K562 (cell line): ENCODE results near the gene TPRG1L. TPM values are rescaled to one million over a fixed set of nuclear protein-coding genes. Genes with fewer than 3 reads are reported as not detected.

Experiments used
- ATAC-seq: fragments of 200-7000 bp; cut with Tn5 transposase; 3 replicates; pipeline ENCODE4 v1.9.1; 2020; ENCODE audit warnings: moderate library complexity
- Bru-seq: library from RNA; stranded (reverse); fragments of 400-500 nt; gene quantifications from one replicate; lab custom pipeline; 2021; lab: Mats Ljungman, UMichigan
- BruChase-seq, 2 experiments: library from RNA; stranded (reverse); fragments of 400-500 nt; gene quantifications; one replicate each; lab custom pipeline; 2021; lab: Mats Ljungman, UMichigan
- BruUV-seq: library from RNA; stranded (reverse); fragments of 400-500 nt; replicated peaks from 2 replicates; lab custom pipeline; 2021; lab: Mats Ljungman, UMichigan
- CTCF ChIA-PET: fragments of 300-600 bp; formaldehyde crosslinking; extraction: SDS; loops from one replicate; lab custom pipeline; 2021; ENCODE audit warnings: low intra/inter-chr PET ratio; lab: Yijun Ruan, JAX
- POLR2A ChIA-PET: fragments of 300-600, 350-650 bp; sonication (Branson Sonifier 250); formaldehyde crosslinking; extraction: SDS; loops from one replicate; lab custom pipeline; 2021; ENCODE audit warnings: antibody characterized with exemption, inconsistent platforms; lab: Yijun Ruan, JAX
- DNase-seq, 4 experiments: peaks; one replicate each; pipeline versions ENCODE4 v3.0.0 to v3.0.0-alpha.2; 2011 to 2018; ENCODE audit warnings: low spot score in 3 of 4, mixed read lengths in 3 of 4; ENCODE audit errors: extremely low read depth in 1 of 4
- FAIRE-seq: peaks from 2 replicates; lab custom pipeline; 2011; peaks lifted over from hg19 to GRCh38; lab: Jason Lieb, UNC
- H2AFZ ChIP-seq: 2 replicates; pipeline ENCODE4 v1.6.0; 2011; ENCODE audit warnings: low read depth, low read length, control low read depth, inconsistent platforms
- H3K27ac ChIP-seq: fragments of 200-600 bp; 3 replicates; pipeline ENCODE4 v1.8.0; 2011; ENCODE audit warnings: low read depth, mild to moderate bottlenecking, control low read depth, inconsistent platforms, low read length, moderate library complexity, mixed read lengths; ENCODE audit errors: extremely low read depth
- H3K27me3 ChIP-seq, 2 experiments: fragments of 300-600 bp in 1 of 2; 2 replicates in 1 of 2; 3 replicates in 1 of 2; pipeline versions ENCODE4 v1.6.0 to v1.8.0; 2011; ENCODE audit warnings: inconsistent platforms in 2 of 2, low read length in 2 of 2, mild to moderate bottlenecking in 1 of 2, mixed read lengths in 1 of 2, moderate library complexity in 1 of 2; ENCODE audit not compliant: control insufficient read depth in 2 of 2, insufficient read depth in 2 of 2
- H3K36me3 ChIP-seq: fragments of 300-600 bp; 3 replicates; pipeline ENCODE4 v1.8.0; 2011; ENCODE audit warnings: mild to moderate bottlenecking, low read length, inconsistent platforms; ENCODE audit not compliant: control insufficient read depth, insufficient read depth
- H3K4me1 ChIP-seq, 2 experiments: fragments of 200-600 bp in 1 of 2; replicated peaks in 1 of 2; 2 replicates in 1 of 2; 3 replicates in 1 of 2; pipeline versions ENCODE4 v1.5.1 to v1.8.0; 2011; ENCODE audit warnings: inconsistent platforms in 2 of 2, low read length in 2 of 2, mild to moderate bottlenecking in 1 of 2, mixed read lengths in 1 of 2, moderate library complexity in 1 of 2; ENCODE audit not compliant: control insufficient read depth in 2 of 2, insufficient read depth in 2 of 2
- H3K4me2 ChIP-seq: 2 replicates; pipeline ENCODE4 v1.6.1; 2011; ENCODE audit warnings: low read length, control low read depth, inconsistent platforms, mixed read lengths; ENCODE audit not compliant: insufficient read depth
- H3K4me3 ChIP-seq: fragments of 200-600 bp; sonication (generic), shearing (Covaris generic); 2 replicates; pipeline ENCODE4 v1.5.1; 2016; ENCODE audit warnings: control low read depth, inconsistent platforms
- H3K79me2 ChIP-seq: fragments of 200-600 bp; 3 replicates; pipeline ENCODE4 v1.8.0; 2011; ENCODE audit warnings: low read length, inconsistent platforms; ENCODE audit not compliant: control insufficient read depth, insufficient read depth
- H3K9ac ChIP-seq, 2 experiments: 2 replicates each; pipeline versions ENCODE4 v1.6.0 to v1.6.1; 2011; ENCODE audit warnings: low read depth in 2 of 2, low read length in 2 of 2, control low read depth in 1 of 2, inconsistent platforms in 1 of 2, mild to moderate bottlenecking in 1 of 2, mixed read lengths in 1 of 2; ENCODE audit not compliant: insufficient read depth in 1 of 2
- H3K9me1 ChIP-seq: one replicate; pipeline ENCODE4 v1.6.0; 2011; ENCODE audit warnings: inconsistent platforms, mild to moderate bottlenecking, low read length, moderate library complexity; ENCODE audit not compliant: control insufficient read depth, insufficient read depth
- H3K9me3 ChIP-seq: replicated peaks from 2 replicates; pipeline ENCODE4 v1.5.1; 2011; ENCODE audit warnings: low read depth, low read length, inconsistent platforms; ENCODE audit not compliant: control insufficient read depth, insufficient read depth
- H4K20me1 ChIP-seq: replicated peaks from 2 replicates; pipeline ENCODE4 v1.6.1; 2011; ENCODE audit warnings: low read length, inconsistent platforms, mixed read lengths; ENCODE audit not compliant: control insufficient read depth, insufficient read depth
- ATF2 ChIP-seq: sonication (generic); formaldehyde crosslinking; IDR thresholded peaks from 2 replicates; pipeline ENCODE4 v1.8.1; 2022; ENCODE audit warnings: missing genetic modification reagents
- C11orf30 ChIP-seq: fragments of 450-650 bp; IDR thresholded peaks from 2 replicates; pipeline ENCODE4 v1.6.1; 2016; ENCODE audit warnings: low read depth, mild to moderate bottlenecking
- DIDO1 ChIP-seq: fragments of 450-650 bp; IDR thresholded peaks from 2 replicates; pipeline ENCODE4 v1.6.1; 2016; ENCODE audit warnings: low read depth, missing biosample characterization, missing genetic modification characterization
- EGR1 ChIP-seq: fragments of 450-650 bp; conservative IDR thresholded peaks from 2 replicates; pipeline ENCODE4 v1.6.1; 2017; ENCODE audit warnings: mild to moderate bottlenecking
- FIP1L1 ChIP-seq: fragments of 200-400 bp; formaldehyde crosslinking; IDR thresholded peaks from 2 replicates; pipeline ENCODE4 v1.6.1; 2018; ENCODE audit warnings: mild to moderate bottlenecking, low read depth, low read length; ENCODE audit not compliant: poor library complexity, severe bottlenecking
- NFIC ChIP-seq: fragments of 450-650 bp; IDR thresholded peaks from 2 replicates; pipeline ENCODE4 v1.6.1; 2017; ENCODE audit warnings: mild to moderate bottlenecking, inconsistent platforms
- SMARCE1 ChIP-seq: fragments of 450-650 bp; IDR thresholded peaks from 2 replicates; pipeline ENCODE4 v1.7.1; 2016; ENCODE audit warnings: mild to moderate bottlenecking
- WGBS: fragments of 100-300 bp; shearing (Covaris generic); methylation state at CpG from one replicate; pipeline ENCODE4 v1.1.6; 2016; ENCODE audit warnings: low coverage, mixed read lengths; ENCODE audit not compliant: insufficient coverage; ENCODE audit errors: missing lambda C conversion rate; 5-methylcytosine and 5-hydroxymethylcytosine counted together
- in situ Hi-C: fragments of 300-500 bp; cut with MboI; formaldehyde crosslinking; loops from 4 replicates; pipeline ENCODE4 v1.15.0; 2018; ENCODE audit warnings: inconsistent platforms, mixed read lengths
- intact Hi-C: fragments of 100-400 bp; cut with micrococcal nuclease; formaldehyde crosslinking; loops from 2 replicates; pipeline ENCODE4 v1.14.2; 2022
- long read RNA-seq, 3 experiments: library from polyadenylated mRNA in 2 of 3; library from RNA in 1 of 3; unstranded in 2 of 3; stranded (forward) in 1 of 3; transcript quantifications; one replicate each; pipeline ENCODE4 v2.0.0, GENCODE V29; 2019 to 2022
- polyA minus RNA-seq, 3 experiments: library from RNA; depleted of rRNA, polyadenylated mRNA; stranded (reverse); fragments of >200 nt; gene quantifications; 2 replicates each; pipeline ENCODE4 v1.2.3, GENCODE V29; 2011
- polyA plus RNA-seq, 8 experiments: library from polyadenylated mRNA; depleted of rRNA in 4 of 8; stranded (reverse) in 5 of 8; unstranded in 3 of 8; fragments of >200 nt; fragmentation: Nextera tagmentation in 2 of 8; fragmentation: Illumina TruSeq in 1 of 8; extraction: Ambion mirVana in 2 of 8; extraction: Trizol in 1 of 8; gene quantifications; 2 replicates each; pipeline versions ENCODE4 v1.2.1 to v1.2.3, GENCODE V29; 2011 to 2014; ENCODE audit warnings: inconsistent platforms in 1 of 8, missing spikeins in 1 of 8
- total RNA-seq, 7 experiments: library from RNA; depleted of rRNA in 6 of 7; stranded (reverse); fragments of >200 nt in 6 of 7; fragmentation: Illumina TruSeq in 2 of 7; extraction: Trizol in 2 of 7; gene quantifications; 2 replicates each; pipeline versions ENCODE4 v1.2.1 to v1.2.3, GENCODE V29; 2011 to 2021; ENCODE audit warnings: low replicate concordance in 1 of 7
- TF ChIP-seq, protein P1 (sequence below): fragments of 450-650 bp; IDR thresholded peaks from 2 replicates; pipeline ENCODE4 v1.6.1; 2016; ENCODE audit warnings: mild to moderate bottlenecking
- TF ChIP-seq, protein P2 (sequence below): IDR thresholded peaks from 2 replicates; pipeline ENCODE4 v1.6.1; 2014; ENCODE audit warnings: antibody characterized with exemption

Gene TPRG1L
- 5.9 and 9.5 TPM in 2 replicates for total RNA-seq (2011; cell fraction: chromatin; rRNA removed; ENCODE audit: low replicate concordance)
- total RNA-seq (2011; cell fraction: nucleolus; rRNA removed) = 7.4 and 8.7 TPM in 2 replicates
- total RNA-seq (2011; cell fraction: nucleoplasm; rRNA removed) = 7.7 and 9.1 TPM in 2 replicates
- total RNA-seq (2014; rRNA removed) (4.6 and 5.1 TPM in 2 replicates), total RNA-seq (2014; rRNA removed; fragmentation: Illumina TruSeq; extraction: Trizol) (5.0 and 5.2 TPM in 2 replicates), total RNA-seq (2015; rRNA removed; fragmentation: Illumina TruSeq; extraction: Trizol) (5.7 and 6.2 TPM in 2 replicates), total RNA-seq (2021) (8.4 and 8.9 TPM in 2 replicates), polyA plus RNA-seq (2011; rRNA removed) (9.9 and 11.0 TPM in 2 replicates), polyA plus RNA-seq (2014; fragmentation: Illumina TruSeq; extraction: Trizol) (9.7 and 10.0 TPM in 2 replicates), polyA plus RNA-seq (2014; fragmentation: Nextera tagmentation; extraction: Ambion mirVana) (1 to 10 TPM; 1.6 to 1.9 TPM), polyA plus RNA-seq (2014; rRNA removed) (6.8 and 7.1 TPM in 2 replicates), polyA minus RNA-seq (2011; rRNA and poly(A)+ RNA removed) (5.7 and 7.5 TPM in 2 replicates), Bru-seq, nascent RNA (percentile 64 among the genes with signal in this experiment), BruChase-seq, experiment 1, labeled RNA remaining after a 2-hour chase (percentile 68 among the genes with signal in this experiment), BruChase-seq, experiment 2, labeled RNA remaining after a 6-hour chase (percentile 68 among the genes with signal in this experiment)
- 10.9 and 11.7 TPM in 2 replicates for polyA plus RNA-seq (2011; cell fraction: cytosol; rRNA removed)
- 6.1 and 6.5 TPM in 2 replicates for polyA plus RNA-seq (2011; cell fraction: nucleus; rRNA removed)
- polyA plus RNA-seq (2012) = 9.3 and 18.8 TPM in 2 replicates
- 5.6 and 7.6 TPM in 2 replicates for polyA minus RNA-seq (2011; cell fraction: cytosol; rRNA and poly(A)+ RNA removed)
- 2.2 and 3.7 TPM in 2 replicates for polyA minus RNA-seq (2011; cell fraction: nucleus; rRNA and poly(A)+ RNA removed)
- long read RNA-seq, experiment 1, transcript TPRG1L-202 (5 exons, 2,414 nt) = major isoform, 24 of 47 reads
- long read RNA-seq, experiment 1, partial matches to known transcripts = 21 of 47 reads
- long read RNA-seq, experiment 1, other reads (novel, unspliced or antisense) = 2 of 47 reads
- long read RNA-seq, experiment 2, transcript TPRG1L-202 (5 exons, 2,414 nt) = major isoform, 9 of 15 reads
- long read RNA-seq, experiment 2, partial matches to known transcripts = 6 of 15 reads
- long read RNA-seq, experiment 2, other reads (novel, unspliced or antisense) = 0 of 15 reads
- long read RNA-seq, experiment 3, partial matches to known transcripts = 1 of 1 reads
- long read RNA-seq, experiment 3, other reads (novel, unspliced or antisense) = 0 of 1 reads

DNA sequence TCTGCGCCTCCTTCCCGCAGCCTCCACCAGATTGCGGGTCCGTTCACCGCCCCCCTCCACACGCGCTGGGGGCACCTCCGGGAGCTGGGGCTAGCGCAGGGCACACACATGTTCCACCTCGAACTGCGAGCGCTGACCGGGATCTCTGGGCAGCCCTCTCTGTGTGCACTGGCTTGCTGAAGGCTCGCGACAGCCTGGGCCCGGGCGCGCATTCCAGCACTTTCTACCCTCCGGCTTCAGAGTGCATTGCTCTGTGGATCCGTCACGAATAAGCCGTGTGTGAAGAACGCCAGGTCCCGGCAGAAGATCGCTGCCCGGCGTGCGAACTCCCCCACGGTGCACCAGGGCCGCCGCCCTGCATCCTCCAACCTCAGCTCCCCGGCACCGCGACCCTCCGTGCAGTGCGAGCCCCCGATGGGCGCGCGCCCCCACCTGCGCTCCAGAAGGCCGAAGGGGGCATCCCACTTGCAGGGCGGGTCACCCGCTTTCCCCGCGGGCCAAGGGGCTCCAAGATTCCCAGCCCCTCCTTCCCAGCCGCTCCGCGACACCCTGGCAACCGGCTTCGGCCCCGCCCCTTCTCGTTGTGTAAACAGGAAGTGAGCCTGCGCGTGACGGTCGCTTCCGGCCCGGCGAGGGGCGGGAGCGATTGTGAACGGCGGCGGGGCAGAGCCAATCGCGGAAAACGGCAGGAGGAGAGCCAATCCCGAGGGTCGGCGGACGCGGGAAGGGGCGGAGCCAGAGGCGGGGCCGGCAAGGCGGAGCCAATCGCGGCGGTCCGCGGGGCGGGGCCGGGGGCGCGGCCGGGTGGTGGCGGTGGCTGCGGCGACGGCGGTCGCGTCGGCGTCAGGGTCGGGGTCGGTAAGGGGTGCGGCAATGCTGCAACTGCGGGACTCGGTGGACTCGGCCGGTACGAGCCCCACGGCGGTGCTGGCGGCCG is at the start of gene TPRG1L:
TSS of gene TPRG1L (plus strand) at position 816 of the 937 bp plus-strand sequence. CDS start at position 874, 58 bp downstream.
- Histone ChIP-seq H3K9ac (peak within 1 kb of the TSS; percentile 55 to 91), H3K4me2 (peak within 1 kb of the TSS; percentile 92), H3K4me1 (peaks cover 10 to 25% of the 10 kb centered on the region in 2 experiments; a peak in 4 of 5 replicates), H4K20me1 (0 out of 2 replicates have a peak, but pooled peaks cover under 1% of the 10 kb centered on the region), H3K79me2 (no peaks in the 10 kb centered on the region), H3K36me3 (peaks cover 20% of the 10 kb centered on the region; the same call in 1 of the 3 replicates), H3K9me3 (no peaks in the 10 kb centered on the region), H2AFZ (peak within 1 kb of the TSS; percentile 97), H3K27me3 (peaks cover 5 to 23% of the 10 kb centered on the region in 2 experiments; a peak in 4 of 5 replicates), H3K9me1 (no peaks in the 10 kb centered on the region), H3K27ac (peak within 1 kb of the TSS; percentile 44; the same call in 2 of the 3 replicates), H3K4me3 (peak within 1 kb of the TSS; percentile 95)
- ATAC-seq (peak; percentile 96), DNase-seq (peak; percentile 99 to 100 (median 100)), FAIRE-seq (peak; percentile 87)
- in situ Hi-C loops (loop anchor here (5.0 kb wide), 1 partner anchor 182 kb away; no protein-coding TSS in a partner anchor), intact Hi-C loops (loop anchor here (5.0 kb wide), 1 partner anchor 98 kb away; no protein-coding TSS in a partner anchor)
- CTCF ChIA-PET = interaction anchor here (0.7 kb wide), 1 partner anchor 135 kb away, joined by 3 read pairs; no protein-coding TSS in a partner anchor
- BruUV-seq = no TSS peak
- POLR2A ChIA-PET = interaction anchor here (0.6 to 0.7 kb wide), 4 partner anchors 24 to 1060 kb away, joined by 3 to 4 read pairs (median 3); no protein-coding TSS in a partner anchor
- WGBS = 3% methylated on average over 85 of the region's 108 CpGs
- TF ChIP-seq FIP1L1 = no peak
- no peak for TF ChIP-seq EGR1
- TF ChIP-seq NFIC = no peak
- TF ChIP-seq ATF2 (CRISPR knock-in tag) = no peak
- no peak for TF ChIP-seq SMARCE1
- peak; percentile 22; the same call in 1 of the 2 replicates for TF ChIP-seq C11orf30
- TF ChIP-seq DIDO1 = no peak
- TF ChIP-seq, protein P1, sequence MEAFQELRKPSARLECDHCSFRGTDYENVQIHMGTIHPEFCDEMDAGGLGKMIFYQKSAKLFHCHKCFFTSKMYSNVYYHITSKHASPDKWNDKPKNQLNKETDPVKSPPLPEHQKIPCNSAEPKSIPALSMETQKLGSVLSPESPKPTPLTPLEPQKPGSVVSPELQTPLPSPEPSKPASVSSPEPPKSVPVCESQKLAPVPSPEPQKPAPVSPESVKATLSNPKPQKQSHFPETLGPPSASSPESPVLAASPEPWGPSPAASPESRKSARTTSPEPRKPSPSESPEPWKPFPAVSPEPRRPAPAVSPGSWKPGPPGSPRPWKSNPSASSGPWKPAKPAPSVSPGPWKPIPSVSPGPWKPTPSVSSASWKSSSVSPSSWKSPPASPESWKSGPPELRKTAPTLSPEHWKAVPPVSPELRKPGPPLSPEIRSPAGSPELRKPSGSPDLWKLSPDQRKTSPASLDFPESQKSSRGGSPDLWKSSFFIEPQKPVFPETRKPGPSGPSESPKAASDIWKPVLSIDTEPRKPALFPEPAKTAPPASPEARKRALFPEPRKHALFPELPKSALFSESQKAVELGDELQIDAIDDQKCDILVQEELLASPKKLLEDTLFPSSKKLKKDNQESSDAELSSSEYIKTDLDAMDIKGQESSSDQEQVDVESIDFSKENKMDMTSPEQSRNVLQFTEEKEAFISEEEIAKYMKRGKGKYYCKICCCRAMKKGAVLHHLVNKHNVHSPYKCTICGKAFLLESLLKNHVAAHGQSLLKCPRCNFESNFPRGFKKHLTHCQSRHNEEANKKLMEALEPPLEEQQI = no peak
- TF ChIP-seq, protein P2, sequence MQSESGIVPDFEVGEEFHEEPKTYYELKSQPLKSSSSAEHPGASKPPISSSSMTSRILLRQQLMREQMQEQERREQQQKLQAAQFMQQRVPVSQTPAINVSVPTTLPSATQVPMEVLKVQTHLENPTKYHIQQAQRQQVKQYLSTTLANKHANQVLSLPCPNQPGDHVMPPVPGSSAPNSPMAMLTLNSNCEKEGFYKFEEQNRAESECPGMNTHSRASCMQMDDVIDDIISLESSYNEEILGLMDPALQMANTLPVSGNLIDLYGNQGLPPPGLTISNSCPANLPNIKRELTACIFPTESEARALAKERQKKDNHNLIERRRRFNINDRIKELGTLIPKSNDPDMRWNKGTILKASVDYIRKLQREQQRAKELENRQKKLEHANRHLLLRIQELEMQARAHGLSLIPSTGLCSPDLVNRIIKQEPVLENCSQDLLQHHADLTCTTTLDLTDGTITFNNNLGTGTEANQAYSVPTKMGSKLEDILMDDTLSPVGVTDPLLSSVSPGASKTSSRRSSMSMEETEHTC = peak; percentile 93
